ENCODE measurements around the gene AATK.

The AATK gene

GRCh38 chr17:81182596-81182995 is 16.6 kb upstream of the AATK start:
- DNase-seq (ENCODE audit: low spot score): no peak

- no peak for DNase-seq (ENCODE audit: low spot score)
Measured at GRCh38 chr17:81181811-81182185, 15.8 kb upstream of the AATK start.

- no peak for DNase-seq (ENCODE audit: low spot score)
Measured at GRCh38 chr17:81180836-81181810, 15.1 kb upstream of the AATK start.

GRCh38 chr17:81179861-81180260 is 13.8 kb upstream of the AATK start:
- DNase-seq (ENCODE audit: low spot score): no peak

GRCh38 chr17:81179220-81179619 is 13.2 kb upstream of the AATK start:
- no peak for DNase-seq (ENCODE audit: low spot score)

GRCh38 chr17:81178136-81179091 is 12.4 kb upstream of the AATK start:
- no peak for DNase-seq (ENCODE audit: low spot score)

GRCh38 chr17:81176666-81177065 is 10.6 kb upstream of the AATK start:
- DNase-seq (ENCODE audit: low spot score): no peak

GRCh38 chr17:81173762-81174155 is 7.7 kb upstream of the AATK start:
- DNase-seq (ENCODE audit: low spot score): no peak

- DNase-seq (ENCODE audit: low spot score): no peak
Measured at GRCh38 chr17:81173052-81173761, 7.2 kb upstream of the AATK start.

- DNase-seq (ENCODE audit: low spot score): no peak
Measured at GRCh38 chr17:81171941-81172340, 5.9 kb upstream of the AATK start.

GRCh38 chr17:81170727-81171494 is 4.9 kb upstream of the AATK start:
- no peak for DNase-seq (ENCODE audit: low spot score)

GRCh38 chr17:81169870-81170309 is 3.9 kb upstream of the AATK start:
- no peak for DNase-seq (ENCODE audit: low spot score)

- DNase-seq (ENCODE audit: low spot score): no peak
Measured at GRCh38 chr17:81167638-81168037, 1.6 kb upstream of the AATK start.

GRCh38 chr17:81167194-81167524 is 1.1 kb upstream of the AATK start:
- no peak for DNase-seq (ENCODE audit: low spot score)

GRCh38 chr17:81165246-81166032 is 582 bp downstream of the AATK start, which contains the start of gene PVALEF:
TSS of gene PVALEF (plus strand) at chr17:81165507. CDS start at chr17:81181227, 15,720 bp downstream.
- no peak for DNase-seq (ENCODE audit: low spot score)

GRCh38 chr17:81164371-81165245 is 1.4 kb downstream of the AATK start:
- no peak for DNase-seq (ENCODE audit: low spot score)

GRCh38 chr17:81163703-81164370 is 2.2 kb downstream of the AATK start:
- no peak for DNase-seq (ENCODE audit: low spot score)

GRCh38 chr17:81163051-81163695 is 2.8 kb downstream of the AATK start:
- no peak for DNase-seq (ENCODE audit: low spot score)

All from CD4-positive, alpha-beta T cell treated with Interleukin-6 at 100 ng/mL for 8 hours (primary cell).